DND-41 (cell line): Measurements from ENCODE around the gene CNGA3.

Source experiments
- CTCF ChIP-seq: IDR thresholded peaks from 2 replicates; pipeline ENCODE4 v1.5.1; 2012; ENCODE audit warnings: borderline replicate concordance, low read length, moderate library complexity, mild to moderate bottlenecking; ENCODE audit not compliant: poor library complexity, severe bottlenecking; ENCODE audit errors: extremely low read depth
- EZH2 ChIP-seq: IDR thresholded peaks from 3 replicates; pipeline ENCODE4 v1.6.1; 2012; ENCODE audit warnings: borderline replicate concordance, low read depth, mild to moderate bottlenecking, moderate library complexity, low read length, inconsistent platforms; ENCODE audit not compliant: severe bottlenecking

DNA sequence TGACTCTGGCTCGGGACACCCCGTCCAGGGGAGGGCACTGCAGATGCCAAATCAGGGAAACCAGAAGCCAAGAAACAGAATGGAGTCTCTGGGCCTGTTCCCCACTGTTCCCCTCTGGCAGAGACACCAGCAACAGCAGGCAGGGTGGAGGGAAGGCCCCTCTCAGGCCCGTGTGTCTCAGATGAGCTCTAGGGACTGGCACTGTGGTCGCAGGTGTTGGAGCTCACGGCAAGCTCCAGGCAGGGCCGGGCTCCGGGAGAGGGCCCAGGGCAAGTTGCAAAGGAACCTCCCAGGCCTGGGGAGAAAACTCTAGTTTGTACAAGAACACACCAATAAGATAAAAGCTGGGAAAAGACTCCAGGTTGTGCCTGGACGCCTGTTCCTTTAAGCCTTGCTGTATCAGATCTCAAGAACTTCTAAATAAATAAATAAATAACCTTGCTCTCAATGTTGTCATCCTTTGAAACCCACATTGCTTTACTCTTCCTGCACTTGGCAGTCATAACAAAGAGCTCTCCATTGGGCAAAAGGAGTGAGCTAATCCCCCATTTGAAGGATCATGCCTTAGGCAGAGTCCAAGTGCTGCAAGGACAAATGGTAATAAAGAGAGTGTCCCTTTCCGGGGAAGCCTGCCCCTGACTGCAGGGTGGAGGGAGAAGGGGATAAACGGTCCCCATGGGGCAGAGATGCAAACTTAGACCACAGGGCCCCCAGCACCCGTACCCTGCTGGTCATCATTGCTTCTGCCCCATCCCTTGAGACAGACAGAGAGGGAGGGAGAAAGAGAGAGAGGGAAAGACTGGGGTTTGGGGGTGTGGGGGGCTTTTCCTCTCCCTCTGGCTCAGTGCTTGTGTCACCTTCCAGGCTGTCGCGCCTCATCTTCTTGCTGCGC lies 33.3 kb downstream of the CNGA3 start:
- no peak for TF ChIP-seq CTCF
- no peak for TF ChIP-seq EZH2
